ENCODE measurements around the gene GZMA.
"Not testable (repeated sequence)": the region's sequence is repeated elsewhere in the genome, so short reads cannot be mapped to it uniquely, and the experiment has no call there.

The GZMA gene

GRCh38 chr5:55102348-55102747 lies at the start of gene GZMA:
TSS of gene GZMA (plus strand) at chr5:55102646. CDS start at chr5:55102683, 37 bp downstream.
- DNase-seq (ENCODE audit: low read depth, low spot score) = no peak

GRCh38 chr5:55055183-55055582 lies 47.3 kb upstream of the GZMA start:
- no peak for DNase-seq (ENCODE audit: low read depth, low spot score)

- DNase-seq (ENCODE audit: low read depth, low spot score) = no peak
Measured at GRCh38 chr5:55062039-55062779, 40.2 kb upstream of the GZMA start.

GRCh38 chr5:55063220-55063863 lies 39.1 kb upstream of the GZMA start:
- no peak for DNase-seq (ENCODE audit: low read depth, low spot score)

GRCh38 chr5:55063899-55064298 lies 38.5 kb upstream of the GZMA start:
- DNase-seq (ENCODE audit: low read depth, low spot score) = no peak

GRCh38 chr5:55064523-55064922 lies 37.9 kb upstream of the GZMA start:
- no peak for DNase-seq (ENCODE audit: low read depth, low spot score)

GRCh38 chr5:55066277-55066676 lies 36.2 kb upstream of the GZMA start:
- DNase-seq (ENCODE audit: low read depth, low spot score) = no peak

GRCh38 chr5:55070968-55071367 lies 31.5 kb upstream of the GZMA start:
- DNase-seq (ENCODE audit: low read depth, low spot score) = no peak

- DNase-seq (ENCODE audit: low read depth, low spot score) = no peak
Measured at GRCh38 chr5:55071413-55071812, 31.0 kb upstream of the GZMA start.

- no peak for DNase-seq (ENCODE audit: low read depth, low spot score)
Measured at GRCh38 chr5:55072666-55073065, 29.8 kb upstream of the GZMA start.

- no peak for DNase-seq (ENCODE audit: low read depth, low spot score)
Measured at GRCh38 chr5:55073211-55073610, 29.2 kb upstream of the GZMA start.

- DNase-seq (ENCODE audit: low read depth, low spot score) = no peak
Measured at GRCh38 chr5:55081541-55081940, 20.9 kb upstream of the GZMA start.

- not testable (repeated sequence) for DNase-seq (ENCODE audit: low read depth, low spot score)
Measured at GRCh38 chr5:55089301-55089700, 13.1 kb upstream of the GZMA start.

GRCh38 chr5:55091011-55091410 lies 11.4 kb upstream of the GZMA start:
- DNase-seq (ENCODE audit: low read depth, low spot score) = not testable (repeated sequence)

- DNase-seq (ENCODE audit: low read depth, low spot score) = no peak
Measured at GRCh38 chr5:55096182-55096581, 6.3 kb upstream of the GZMA start.

- no peak for DNase-seq (ENCODE audit: low read depth, low spot score)
Measured at GRCh38 chr5:55096861-55097260, 5.6 kb upstream of the GZMA start.

- not testable (repeated sequence) for DNase-seq (ENCODE audit: low read depth, low spot score)
Measured at GRCh38 chr5:55101148-55101547, 1.3 kb upstream of the GZMA start.

- DNase-seq (ENCODE audit: low read depth, low spot score) = no peak
Measured at GRCh38 chr5:55101556-55102276, 730 bp upstream of the GZMA start.

- no peak for DNase-seq (ENCODE audit: low read depth, low spot score)
Measured at GRCh38 chr5:55104036-55104772, 1.8 kb downstream of the GZMA start.

- no peak for DNase-seq (ENCODE audit: low read depth, low spot score)
Measured at GRCh38 chr5:55104946-55105701, 2.7 kb downstream of the GZMA start.

GRCh38 chr5:55105976-55106375 lies 3.5 kb downstream of the GZMA start:
- DNase-seq (ENCODE audit: low read depth, low spot score) = not testable (repeated sequence)

All from brain pericyte (primary cell).